ENCODE results near the gene CD300LD.
"Not testable (repeated sequence)": the region's sequence is repeated elsewhere in the genome, so short reads cannot be mapped to it uniquely, and the experiment has no call there.

CD300LD gene

GRCh38 chr17:74637926-74638325 is 45.8 kb upstream of the CD300LD start:
- no peaks in the 10 kb centered on the region for H3K9me2 ChIP-seq (replicated peaks; ENCODE audit: control insufficient read depth, low read length)
- H3K4me3 ChIP-seq (ENCODE audit: low read length) = no peak overlapping the region
- TF ChIP-seq CTCF (IDR thresholded peaks at IDR 0.05; ENCODE audit: low read depth, low read length, poor library complexity, severe bottlenecking) (no peak), EZH2phosphoT487 (IDR thresholded peaks at IDR 0.05; ENCODE audit: borderline replicate concordance, low read length) (no peak)
- H3K27ac ChIP-seq (ENCODE audit: low read depth, low read length) = no peak overlapping the region
- no peaks in the 10 kb centered on the region for H3K79me2 ChIP-seq (ENCODE audit: control insufficient read depth, low read length)
- no peaks in the 10 kb centered on the region for H3K36me3 ChIP-seq (ENCODE audit: control insufficient read depth, low read length)
- H3F3A ChIP-seq (ENCODE audit: control insufficient read depth, insufficient read depth) = no peaks in the 10 kb centered on the region
- no peaks in the 10 kb centered on the region for H4K20me1 ChIP-seq (ENCODE audit: control insufficient read depth, insufficient read depth, low read depth, low read length)
- H3K4me1 ChIP-seq (ENCODE audit: control insufficient read depth, low read length) = peaks cover 3% of the 10 kb centered on the region; the same call in 1 of the 2 replicates
- H3K9me3 ChIP-seq (ENCODE audit: control insufficient read depth, insufficient read depth, low read length) = no peaks in the 10 kb centered on the region
- peaks cover 24% of the 10 kb centered on the region for H3K27me3 ChIP-seq (ENCODE audit: control insufficient read depth, low read length)
- no peak overlapping the region for H3K4me2 ChIP-seq (ENCODE audit: low read length)

GRCh38 chr17:74637265-74637664 is 45.2 kb upstream of the CD300LD start:
- Histone ChIP-seq H3K27me3 (ENCODE audit: control insufficient read depth, low read length) (peaks cover 20% of the 10 kb centered on the region), H3K79me2 (ENCODE audit: control insufficient read depth, low read length) (no peaks in the 10 kb centered on the region), H3K4me3 (ENCODE audit: low read length) (no peak overlapping the region), H3K9me2 (replicated peaks; ENCODE audit: control insufficient read depth, low read length) (no peaks in the 10 kb centered on the region), H3K36me3 (ENCODE audit: control insufficient read depth, low read length) (no peaks in the 10 kb centered on the region), H3F3A (ENCODE audit: control insufficient read depth, insufficient read depth) (no peaks in the 10 kb centered on the region), H4K20me1 (ENCODE audit: control insufficient read depth, insufficient read depth, low read depth, low read length) (no peaks in the 10 kb centered on the region), H3K4me2 (ENCODE audit: low read length) (no peak overlapping the region), H3K9me3 (ENCODE audit: control insufficient read depth, insufficient read depth, low read length) (no peaks in the 10 kb centered on the region), H3K27ac (ENCODE audit: low read depth, low read length) (no peak overlapping the region), H3K4me1 (ENCODE audit: control insufficient read depth, low read length) (peaks cover 3% of the 10 kb centered on the region; the same call in 1 of the 2 replicates)
- TF ChIP-seq CTCF (IDR thresholded peaks at IDR 0.05; ENCODE audit: low read depth, low read length, poor library complexity, severe bottlenecking) = no peak
- no peak for TF ChIP-seq EZH2phosphoT487 (IDR thresholded peaks at IDR 0.05; ENCODE audit: borderline replicate concordance, low read length)

GRCh38 chr17:74636541-74637085 is 44.5 kb upstream of the CD300LD start:
- not testable (repeated sequence) for H3F3A ChIP-seq (ENCODE audit: control insufficient read depth, insufficient read depth); H3K9me3 ChIP-seq (ENCODE audit: control insufficient read depth, insufficient read depth, low read length); H3K4me3 ChIP-seq (ENCODE audit: low read length); H3K4me2 ChIP-seq (ENCODE audit: low read length); H3K79me2 ChIP-seq (ENCODE audit: control insufficient read depth, low read length); H3K27ac ChIP-seq (ENCODE audit: low read depth, low read length); H3K9me2 ChIP-seq (replicated peaks; ENCODE audit: control insufficient read depth, low read length); H3K4me1 ChIP-seq (ENCODE audit: control insufficient read depth, low read length); H4K20me1 ChIP-seq (ENCODE audit: control insufficient read depth, insufficient read depth, low read depth, low read length); H3K36me3 ChIP-seq (ENCODE audit: control insufficient read depth, low read length)
- H3K27me3 ChIP-seq (ENCODE audit: control insufficient read depth, low read length) = peaks cover 19% of the 10 kb centered on the region

GRCh38 chr17:74635418-74635817 is 43.3 kb upstream of the CD300LD start:
- Histone ChIP-seq H3K79me2 (ENCODE audit: control insufficient read depth, low read length) (no peaks in the 10 kb centered on the region), H4K20me1 (ENCODE audit: control insufficient read depth, insufficient read depth, low read depth, low read length) (no peaks in the 10 kb centered on the region), H3F3A (ENCODE audit: control insufficient read depth, insufficient read depth) (no peaks in the 10 kb centered on the region; the same call in 1 of the 2 replicates), H3K36me3 (ENCODE audit: control insufficient read depth, low read length) (no peaks in the 10 kb centered on the region), H3K4me1 (ENCODE audit: control insufficient read depth, low read length) (peaks cover 3% of the 10 kb centered on the region; the same call in 1 of the 2 replicates), H3K4me2 (ENCODE audit: low read length) (no peak overlapping the region), H3K9me3 (ENCODE audit: control insufficient read depth, insufficient read depth, low read length) (no peaks in the 10 kb centered on the region), H3K9me2 (replicated peaks; ENCODE audit: control insufficient read depth, low read length) (no peaks in the 10 kb centered on the region), H3K4me3 (ENCODE audit: low read length) (no peak overlapping the region), H3K27ac (ENCODE audit: low read depth, low read length) (no peak overlapping the region), H3K27me3 (ENCODE audit: control insufficient read depth, low read length) (peaks cover 19% of the 10 kb centered on the region)
- no peak for TF ChIP-seq EZH2phosphoT487 (IDR thresholded peaks at IDR 0.05; ENCODE audit: borderline replicate concordance, low read length)
- no peak for TF ChIP-seq CTCF (IDR thresholded peaks at IDR 0.05; ENCODE audit: low read depth, low read length, poor library complexity, severe bottlenecking)
